Measurements from ENCODE around the gene TMEM94.

- TF ChIP-seq CTCF (IDR thresholded peaks at IDR 0.05) (no peak), POLR2A (IDR thresholded peaks at IDR 0.05) (no peak), POLR2AphosphoS5 (IDR thresholded peaks at IDR 0.05) (no peak)
These were observed 31.1 kb downstream of the TMEM94 start for GRCh38 chr17:75487351-75488070.

Data from gastroesophageal sphincter (tissue), 3 donors.